ENCODE data around the gene PABPC1L. TPM values are rescaled to one million over a fixed set of nuclear protein-coding genes. Genes with fewer than 3 reads are reported as not detected.

PABPC1L gene
- polyA plus RNA-seq, 1 donor (not counting 4 experiments of a cell fraction or from before 2014, with no cell fraction given): 31.4 TPM

DNA sequence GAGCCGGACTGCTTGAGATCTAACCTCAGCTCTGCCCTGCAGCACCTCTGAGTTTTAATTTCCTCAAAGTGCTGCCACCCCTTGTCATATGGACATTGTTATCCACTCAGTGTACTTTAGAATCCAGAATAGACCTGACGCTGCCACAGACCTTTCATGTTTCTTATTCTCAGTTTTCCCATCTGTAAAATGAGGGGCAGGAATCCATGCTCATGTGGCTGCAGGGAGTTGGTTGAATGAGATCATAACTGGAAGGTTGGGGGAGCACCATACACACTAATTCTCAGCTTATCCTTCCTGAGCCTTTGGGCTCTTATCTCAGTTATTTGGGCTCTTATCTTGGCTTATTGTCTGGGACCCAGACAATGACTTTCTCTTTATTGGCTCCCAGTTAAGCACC, 2.3 kb downstream of the PABPC1L start:
- H3K27ac ChIP-seq (ENCODE audit: control insufficient read depth, insufficient read depth, low read length): no peak overlapping the region
- H3K27me3 ChIP-seq (ENCODE audit: control insufficient read depth, extremely low read depth, insufficient read depth, low read length): no peaks in the 10 kb centered on the region
- TF ChIP-seq, protein P1, sequence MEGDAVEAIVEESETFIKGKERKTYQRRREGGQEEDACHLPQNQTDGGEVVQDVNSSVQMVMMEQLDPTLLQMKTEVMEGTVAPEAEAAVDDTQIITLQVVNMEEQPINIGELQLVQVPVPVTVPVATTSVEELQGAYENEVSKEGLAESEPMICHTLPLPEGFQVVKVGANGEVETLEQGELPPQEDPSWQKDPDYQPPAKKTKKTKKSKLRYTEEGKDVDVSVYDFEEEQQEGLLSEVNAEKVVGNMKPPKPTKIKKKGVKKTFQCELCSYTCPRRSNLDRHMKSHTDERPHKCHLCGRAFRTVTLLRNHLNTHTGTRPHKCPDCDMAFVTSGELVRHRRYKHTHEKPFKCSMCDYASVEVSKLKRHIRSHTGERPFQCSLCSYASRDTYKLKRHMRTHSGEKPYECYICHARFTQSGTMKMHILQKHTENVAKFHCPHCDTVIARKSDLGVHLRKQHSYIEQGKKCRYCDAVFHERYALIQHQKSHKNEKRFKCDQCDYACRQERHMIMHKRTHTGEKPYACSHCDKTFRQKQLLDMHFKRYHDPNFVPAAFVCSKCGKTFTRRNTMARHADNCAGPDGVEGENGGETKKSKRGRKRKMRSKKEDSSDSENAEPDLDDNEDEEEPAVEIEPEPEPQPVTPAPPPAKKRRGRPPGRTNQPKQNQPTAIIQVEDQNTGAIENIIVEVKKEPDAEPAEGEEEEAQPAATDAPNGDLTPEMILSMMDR (optimal IDR thresholded peaks at IDR 0.05 in 1 of 3, IDR thresholded peaks at IDR 0.05 in 1 of 3, conservative IDR thresholded peaks at IDR 0.05 in 1 of 3; ENCODE audit: extremely low read depth in 1 of 3, insufficient read depth in 2 of 3, low read length in 3 of 3): no peak
- TF ChIP-seq EZH2 (IDR thresholded peaks at IDR 0.05; ENCODE audit: low read length): no peak
- H3K9me1 ChIP-seq (ENCODE audit: control insufficient read depth, extremely low read depth, insufficient read depth, low read length): no peaks in the 10 kb centered on the region
- H3K9me3 ChIP-seq (ENCODE audit: control insufficient read depth, low read depth, low read length): no peaks in the 10 kb centered on the region
- H4K20me1 ChIP-seq (ENCODE audit: control insufficient read depth, extremely low read depth, insufficient read depth, low read length): peaks cover 10% of the 10 kb centered on the region
- H3K79me2 ChIP-seq (ENCODE audit: control insufficient read depth, insufficient read depth, low read length): peaks cover 3% of the 10 kb centered on the region
- H2AFZ ChIP-seq (ENCODE audit: control insufficient read depth, low read length): no peak overlapping the region
- FAIRE-seq (no peak), DNase-seq (ENCODE audit: low read depth, low spot score) (no peak)
- dilution Hi-C loops (cut with MboI; ENCODE audit: extremely low pct_ligation_motif_present, low sequenced_read_pairs): no loop called here
- H3K4me1 ChIP-seq (ENCODE audit: control insufficient read depth, extremely low read depth, insufficient read depth, low read length): peaks cover 6% of the 10 kb centered on the region
- no peak overlapping the region for H3K9ac ChIP-seq (ENCODE audit: control insufficient read depth, extremely low read depth, insufficient read depth, low read length)
- no peak overlapping the region for H3K4me3 ChIP-seq (ENCODE audit: control insufficient read depth in 2 of 3, extremely low read depth in 1 of 3, insufficient read depth in 2 of 3, low read depth in 1 of 3, low read length in 3 of 3)
- H3K4me2 ChIP-seq (ENCODE audit: control insufficient read depth, extremely low read depth, insufficient read depth, low read depth, low read length): no peak overlapping the region
- peaks cover 16 to 17% of the 10 kb centered on the region in 2 experiments for H3K36me3 ChIP-seq (ENCODE audit: control insufficient read depth in 2 of 2, extremely low read depth in 1 of 2, insufficient read depth in 2 of 2, low read length in 2 of 2)

DNA sequence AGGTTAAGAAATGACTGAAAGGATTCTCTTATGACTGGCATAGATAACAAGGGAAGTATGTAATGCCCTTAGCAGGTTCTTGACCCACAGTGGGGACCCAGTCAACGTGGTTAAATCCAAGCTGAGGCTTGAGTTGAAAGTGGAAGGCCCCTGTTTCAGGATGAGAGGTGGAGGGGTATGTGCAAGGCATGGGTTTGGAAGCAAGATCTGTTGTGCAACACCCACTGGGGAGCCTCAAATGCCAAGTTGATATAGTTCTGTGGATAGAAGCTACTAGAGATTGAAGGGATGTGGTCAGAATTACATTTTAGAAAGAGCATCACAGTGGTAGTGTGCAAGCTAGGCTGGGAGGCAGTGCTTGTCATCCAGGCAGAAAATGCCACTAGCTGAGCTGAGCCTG, 5.1 kb downstream of the PABPC1L start:
- Histone ChIP-seq H3K4me1 (ENCODE audit: control insufficient read depth, extremely low read depth, insufficient read depth, low read length) (peaks cover 6% of the 10 kb centered on the region), H3K9me1 (ENCODE audit: control insufficient read depth, extremely low read depth, insufficient read depth, low read length) (no peaks in the 10 kb centered on the region), H4K20me1 (ENCODE audit: control insufficient read depth, extremely low read depth, insufficient read depth, low read length) (no peaks in the 10 kb centered on the region), H3K9me3 (ENCODE audit: control insufficient read depth, low read depth, low read length) (no peaks in the 10 kb centered on the region), H3K36me3 (ENCODE audit: control insufficient read depth in 2 of 2, extremely low read depth in 1 of 2, insufficient read depth in 2 of 2, low read length in 2 of 2) (peaks cover 17 to 21% of the 10 kb centered on the region in 2 experiments), H3K4me2 (ENCODE audit: control insufficient read depth, extremely low read depth, insufficient read depth, low read depth, low read length) (no peak overlapping the region), H2AFZ (ENCODE audit: control insufficient read depth, low read length) (no peak overlapping the region), H3K27ac (ENCODE audit: control insufficient read depth, insufficient read depth, low read length) (no peak overlapping the region), H3K79me2 (ENCODE audit: control insufficient read depth, insufficient read depth, low read length) (peaks cover 3% of the 10 kb centered on the region), H3K9ac (ENCODE audit: control insufficient read depth, extremely low read depth, insufficient read depth, low read length) (no peak overlapping the region), H3K4me3 (ENCODE audit: control insufficient read depth in 2 of 3, extremely low read depth in 1 of 3, insufficient read depth in 2 of 3, low read depth in 1 of 3, low read length in 3 of 3) (no peak overlapping the region), H3K27me3 (ENCODE audit: control insufficient read depth, extremely low read depth, insufficient read depth, low read length) (no peaks in the 10 kb centered on the region)
- FAIRE-seq (no peak), DNase-seq (ENCODE audit: low read depth, low spot score) (no peak)
- dilution Hi-C loops (cut with MboI; ENCODE audit: extremely low pct_ligation_motif_present, low sequenced_read_pairs): no loop called here
- no peak for TF ChIP-seq EZH2 (IDR thresholded peaks at IDR 0.05; ENCODE audit: low read length)
- TF ChIP-seq, protein P1 (optimal IDR thresholded peaks at IDR 0.05 in 1 of 3, IDR thresholded peaks at IDR 0.05 in 1 of 3, conservative IDR thresholded peaks at IDR 0.05 in 1 of 3; ENCODE audit: extremely low read depth in 1 of 3, insufficient read depth in 2 of 3, low read length in 3 of 3): no peak

Data from keratinocyte (primary cell).